Right lobe of liver (tissue), 6 donors: Measurements from ENCODE around the gene SEMA4D. TPM values are rescaled to one million over a fixed set of nuclear protein-coding genes. Genes with fewer than 3 reads are reported as not detected.

Source experiments
- ATAC-seq, 4 donors: fragments of 200-7000 bp; cut with Tn5 transposase; one replicate each; pipeline ENCODE4 v1.9.1; 2020; ENCODE audit warnings: mild to moderate bottlenecking in 4 of 4, moderate library complexity in 4 of 4
- DNase-seq, 3 donors: peaks; one replicate each; pipeline ENCODE4 v3.0.0-alpha.2; 2020
- H3K27ac ChIP-seq, 3 donors: fragments of 200-600 bp; one replicate each; pipeline ENCODE4 v1.8.0; 2022
- H3K27me3 ChIP-seq, 2 donors: fragments of 200-600 bp; one replicate each; pipeline ENCODE4 v1.8.0; 2022
- H3K36me3 ChIP-seq, 4 donors: fragments of 200-600 bp; sonication (generic) in 1 of 4; one replicate each; pipeline versions ENCODE4 v1.5.1 to v1.8.0; 2017 to 2022; ENCODE audit warnings: control low read depth in 1 of 4
- H3K4me1 ChIP-seq, 4 donors: fragments of 200-600 bp; sonication (generic) in 1 of 4; one replicate each; pipeline versions ENCODE4 v1.5.1 to v1.8.0; 2017 to 2022; ENCODE audit warnings: control low read depth in 1 of 4
- H3K4me3 ChIP-seq, 3 donors: fragments of 200-600 bp; one replicate each; pipeline ENCODE4 v1.8.0; 2022
- H3K9me3 ChIP-seq, 4 donors: fragments of 200-600 bp; sonication (generic) in 1 of 4; one replicate each; pipeline versions ENCODE4 v1.5.1 to v1.8.0; 2017 to 2022; ENCODE audit warnings: control low read depth in 1 of 4
- CTCF ChIP-seq, 4 donors: fragments of 200-600 bp in 3 of 4; fragments of 450-650 bp in 1 of 4; IDR thresholded peaks; one replicate each; pipeline versions ENCODE4 v1.5.1 to v1.8.0; 2016 to 2022; ENCODE audit warnings: antibody characterized with exemption in 4 of 4, mild to moderate bottlenecking in 2 of 4
- POLR2A ChIP-seq: fragments of 450-650 bp; IDR thresholded peaks from one replicate; pipeline ENCODE4 v1.6.1; 2017; ENCODE audit warnings: antibody characterized with exemption, mild to moderate bottlenecking
- WGBS: methylation state at CpG from one replicate; pipeline ENCODE4 v1.1.6; 2018; ENCODE audit warnings: low coverage, low lambda C conversion rate; ENCODE audit not compliant: insufficient coverage; ENCODE audit errors: missing lambda C conversion rate; 5-methylcytosine and 5-hydroxymethylcytosine counted together
- intact Hi-C, 2 donors: fragments of 100-400 bp; cut with DNase I; formaldehyde crosslinking; loops; one replicate each; pipeline versions ENCODE4 v1.11.2 to v1.14.1; 2022
- total RNA-seq, 6 experiments: library from RNA; depleted of rRNA in 2 of 6; stranded (reverse); fragments of >200 nt in 2 of 6; fragmentation: NEBNext Ultra II Directional in 3 of 6; extraction: Animal tissue kit (Norgen Biotek cat#: 25700) in 3 of 6; gene quantifications; one replicate each; pipeline versions ENCODE4 v1.1.0 to v1.2.4, GENCODE V29; 2016 to 2023
- donor health status: DM: no; HTN: yes; CAD: no.
- donor health status: DM: no; HTN: no; CAD: no.
- donor health status: DM: no; HTN: no; CAD: no.
- donor health status: DM: no; HTN: yes; CAD: no.
- donor health status: DM: no; HTN: yes; CAD: no.

SEMA4D gene
- total RNA-seq, 6 experiments from 2014 or later, result 2.0 to 7.5 (median 3.5) TPM

GRCh38 chr9:89462817-89463683, 34.9 kb downstream of the SEMA4D start:
- Histone ChIP-seq H3K9me3 (no peaks in the 10 kb centered on the region), H3K36me3 (no peaks in the 10 kb centered on the region), H3K27ac (no peak overlapping the region), H3K27me3 (no peaks in the 10 kb centered on the region), H3K4me1 (no peaks in the 10 kb centered on the region), H3K4me3 (no peak overlapping the region)
- TF ChIP-seq POLR2A, result no peak
- TF ChIP-seq CTCF (IDR thresholded peaks at IDR 0.05), result no peak
- WGBS, result 92% methylated on average over 9 of the region's 9 CpGs
- intact Hi-C loops, result no loop called here
- no peak for DNase-seq
- ATAC-seq, result no peak

DNA sequence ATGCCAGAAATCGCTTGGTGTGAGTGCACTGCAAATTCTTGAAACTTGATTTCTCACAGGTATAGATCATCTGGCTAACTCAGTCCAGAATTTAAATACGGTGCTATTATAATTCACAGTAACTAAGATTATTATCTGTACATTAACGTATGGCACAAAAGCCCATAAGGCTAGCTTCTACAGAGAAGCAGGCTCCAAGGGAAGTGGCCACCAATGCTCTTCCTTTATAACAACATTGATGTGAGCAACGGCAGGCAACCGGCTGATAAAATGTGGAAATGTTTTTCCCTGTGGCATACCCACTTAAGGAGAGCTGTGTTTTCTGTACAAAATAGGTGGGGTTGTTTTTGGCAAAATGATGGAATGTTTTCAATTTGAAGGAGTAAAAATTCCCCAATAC, 35.7 kb downstream of the SEMA4D start:
- DNase-seq (no peak), ATAC-seq (no peak)

GRCh38 chr9:89461265-89461664, 36.6 kb downstream of the SEMA4D start:
- WGBS, result 88% methylated on average over 4 of the region's 8 CpGs
- intact Hi-C loops, result no loop called here
- Histone ChIP-seq H3K36me3 (no peaks in the 10 kb centered on the region), H3K4me3 (no peak overlapping the region), H3K4me1 (no peaks in the 10 kb centered on the region), H3K27ac (no peak overlapping the region), H3K9me3 (no peaks in the 10 kb centered on the region), H3K27me3 (no peaks in the 10 kb centered on the region)
- DNase-seq (no peak), ATAC-seq (no peak)
- TF ChIP-seq POLR2A (no peak), CTCF (IDR thresholded peaks at IDR 0.05) (no peak)

More for the DNA sequence above, 35.7 kb downstream of the SEMA4D start:
- intact Hi-C loops, result no loop called here
- Histone ChIP-seq H3K9me3 (no peaks in the 10 kb centered on the region), H3K27me3 (no peaks in the 10 kb centered on the region), H3K27ac (no peak overlapping the region), H3K4me3 (no peak overlapping the region), H3K4me1 (no peaks in the 10 kb centered on the region), H3K36me3 (no peaks in the 10 kb centered on the region)
- WGBS, result 64% methylated on average over 5 of the region's 5 CpGs
- no peak for TF ChIP-seq CTCF (IDR thresholded peaks at IDR 0.05)
- no peak for TF ChIP-seq POLR2A

GRCh38 chr9:89460551-89460950, 37.4 kb downstream of the SEMA4D start:
- intact Hi-C loops, result no loop called here
- WGBS, result 73% methylated on average over 7 of the region's 10 CpGs
- Histone ChIP-seq H3K27ac (no peak overlapping the region), H3K9me3 (no peaks in the 10 kb centered on the region), H3K4me3 (no peak overlapping the region), H3K4me1 (no peaks in the 10 kb centered on the region), H3K36me3 (no peaks in the 10 kb centered on the region), H3K27me3 (no peaks in the 10 kb centered on the region)
- DNase-seq (no peak), ATAC-seq (no peak)
- no peak for TF ChIP-seq POLR2A
- no peak for TF ChIP-seq CTCF (IDR thresholded peaks at IDR 0.05)
